ENCODE data around the gene DFFA. TPM values are rescaled to one million over a fixed set of nuclear protein-coding genes. Genes with fewer than 3 reads are reported as not detected.

The DFFA gene
- total RNA-seq, 1 donor from 2014 or later = 58.5 TPM

GRCh38 chr1:10484521-10484920 lies 12.2 kb upstream of the DFFA start:
- Mint-ChIP-seq H3K4me3 (no peak overlapping the region), H3K4me1 (peaks cover 5% of the 10 kb centered on the region), H3K36me3 (peaks cover 16% of the 10 kb centered on the region), H3K9me3 (peaks cover 3% of the 10 kb centered on the region), H3K27ac (no peak overlapping the region), H3K27me3 (ENCODE audit: insufficient read depth, low read depth) (peaks cover 2% of the 10 kb centered on the region)
- no peaks in the 10 kb centered on the region for H3K27me3 ChIP-seq
- peaks cover 10% of the 10 kb centered on the region for H4K20me1 ChIP-seq (ENCODE audit: low read depth)
- H2AFZ ChIP-seq (replicated peaks) = no peak overlapping the region
- peaks cover 3% of the 10 kb centered on the region for H3K4me1 ChIP-seq
- TF ChIP-seq EZH2phosphoT487 (IDR thresholded peaks at IDR 0.05) (no peak), CTCF (IDR thresholded peaks at IDR 0.05) (no peak), EZH2 (IDR thresholded peaks at IDR 0.05) (no peak)
- no peaks in the 10 kb centered on the region for H3K36me3 ChIP-seq
- no peaks in the 10 kb centered on the region for H3K9me3 ChIP-seq (ENCODE audit: low read depth)
- no peak for DNase-seq (ENCODE audit: low spot score)
- no peak overlapping the region for H3K4me2 ChIP-seq
- no peak overlapping the region for H3K4me3 ChIP-seq
- no peak overlapping the region for H3K27ac ChIP-seq
- H3K9ac ChIP-seq = no peak overlapping the region
- peaks cover 15% of the 10 kb centered on the region for H3F3A ChIP-seq (ENCODE audit: low read depth)
- peaks cover 99% of the 10 kb centered on the region for H3K79me2 ChIP-seq (ENCODE audit: low read depth)

- Histone ChIP-seq H4K20me1 (ENCODE audit: low read depth) (peaks cover 18% of the 10 kb centered on the region), H3K4me1 (peaks cover 8% of the 10 kb centered on the region), H3K79me2 (ENCODE audit: low read depth) (peaks cover 99% of the 10 kb centered on the region), H3F3A (ENCODE audit: low read depth) (no peaks in the 10 kb centered on the region), H2AFZ (replicated peaks) (no peak overlapping the region), H3K4me3 (no peak overlapping the region), H3K27me3 (no peaks in the 10 kb centered on the region), H3K27ac (no peak overlapping the region), H3K9me3 (ENCODE audit: low read depth) (no peaks in the 10 kb centered on the region), H3K4me2 (no peak overlapping the region), H3K36me3 (no peaks in the 10 kb centered on the region), H3K9ac (no peak overlapping the region)
- Mint-ChIP-seq H3K27ac (no peak overlapping the region), H3K9me3 (no peaks in the 10 kb centered on the region), H3K27me3 (ENCODE audit: insufficient read depth, low read depth) (peaks cover 2% of the 10 kb centered on the region), H3K4me3 (no peak overlapping the region), H3K4me1 (peaks cover 12% of the 10 kb centered on the region), H3K36me3 (peaks cover 6% of the 10 kb centered on the region)
- TF ChIP-seq CTCF (IDR thresholded peaks at IDR 0.05) = no peak
- TF ChIP-seq EZH2phosphoT487 (IDR thresholded peaks at IDR 0.05) = no peak
- no peak for TF ChIP-seq EZH2 (IDR thresholded peaks at IDR 0.05)
- no peak for DNase-seq (ENCODE audit: low spot score)
These were observed 8.3 kb upstream of the DFFA start for GRCh38 chr1:10480614-10481013.

GRCh38 chr1:10479296-10479695 lies 7.0 kb upstream of the DFFA start:
- no peak for TF ChIP-seq EZH2phosphoT487 (IDR thresholded peaks at IDR 0.05)
- no peak for TF ChIP-seq CTCF (IDR thresholded peaks at IDR 0.05)
- no peak for TF ChIP-seq EZH2 (IDR thresholded peaks at IDR 0.05)
- no peaks in the 10 kb centered on the region for H3F3A ChIP-seq (ENCODE audit: low read depth)
- no peak for DNase-seq (ENCODE audit: low spot score)
- Mint-ChIP-seq H3K4me1 (peaks cover 20% of the 10 kb centered on the region), H3K36me3 (no peaks in the 10 kb centered on the region), H3K4me3 (no peak overlapping the region), H3K27me3 (ENCODE audit: insufficient read depth, low read depth) (peaks cover 4% of the 10 kb centered on the region), H3K27ac (no peak overlapping the region), H3K9me3 (no peaks in the 10 kb centered on the region)
- H2AFZ ChIP-seq (replicated peaks) = no peak overlapping the region
- no peak overlapping the region for H3K4me3 ChIP-seq
- peaks cover 92% of the 10 kb centered on the region for H3K79me2 ChIP-seq (ENCODE audit: low read depth)
- H3K27ac ChIP-seq = no peak overlapping the region
- no peaks in the 10 kb centered on the region for H3K9me3 ChIP-seq (ENCODE audit: low read depth)
- H3K4me1 ChIP-seq = peaks cover 9% of the 10 kb centered on the region
- peaks cover 18% of the 10 kb centered on the region for H4K20me1 ChIP-seq (ENCODE audit: low read depth)
- H3K4me2 ChIP-seq = no peak overlapping the region
- H3K27me3 ChIP-seq = no peaks in the 10 kb centered on the region
- H3K36me3 ChIP-seq = no peaks in the 10 kb centered on the region
- no peak overlapping the region for H3K9ac ChIP-seq

All from neural progenitor cell (in vitro differentiated cells).